BE2C (cell line): ENCODE results near the gene SMAD7.
A peak's percentile ranks its signal among the peaks of the same experiment; 100 is the strongest.

Experiments used
- DNase-seq: peaks from one replicate; pipeline ENCODE4 v3.0.0-alpha.2; 2020
- H3K27me3 ChIP-seq: fragments of 250-450 bp; sonication (Bioruptor Pico); 2 replicates; pipeline ENCODE4 v1.5.1; 2020; ENCODE audit warnings: mild to moderate bottlenecking
- H3K36me3 ChIP-seq: fragments of 250-450 bp; sonication (Bioruptor Pico); 2 replicates; pipeline ENCODE4 v1.5.1; 2020; ENCODE audit warnings: mild to moderate bottlenecking
- H3K4me1 ChIP-seq: fragments of 250-450 bp; sonication (Bioruptor Pico); 2 replicates; pipeline ENCODE4 v1.5.1; 2020
- H3K4me3 ChIP-seq: 2 replicates; pipeline ENCODE4 v1.5.1; 2011; ENCODE audit warnings: low read depth, low read length
- H3K9me3 ChIP-seq: fragments of 250-450 bp; sonication (Bioruptor Pico); 2 replicates; pipeline ENCODE4 v1.5.1; 2020
- TF ChIP-seq, protein P1 (sequence below): IDR thresholded peaks from 2 replicates; pipeline ENCODE4 v1.5.1; 2012; ENCODE audit warnings: mild to moderate bottlenecking, low read depth, low read length

The SMAD7 gene

GRCh38 chr18:48954886-48955819 is 4.4 kb upstream of the SMAD7 start:
- TF ChIP-seq, protein P1, sequence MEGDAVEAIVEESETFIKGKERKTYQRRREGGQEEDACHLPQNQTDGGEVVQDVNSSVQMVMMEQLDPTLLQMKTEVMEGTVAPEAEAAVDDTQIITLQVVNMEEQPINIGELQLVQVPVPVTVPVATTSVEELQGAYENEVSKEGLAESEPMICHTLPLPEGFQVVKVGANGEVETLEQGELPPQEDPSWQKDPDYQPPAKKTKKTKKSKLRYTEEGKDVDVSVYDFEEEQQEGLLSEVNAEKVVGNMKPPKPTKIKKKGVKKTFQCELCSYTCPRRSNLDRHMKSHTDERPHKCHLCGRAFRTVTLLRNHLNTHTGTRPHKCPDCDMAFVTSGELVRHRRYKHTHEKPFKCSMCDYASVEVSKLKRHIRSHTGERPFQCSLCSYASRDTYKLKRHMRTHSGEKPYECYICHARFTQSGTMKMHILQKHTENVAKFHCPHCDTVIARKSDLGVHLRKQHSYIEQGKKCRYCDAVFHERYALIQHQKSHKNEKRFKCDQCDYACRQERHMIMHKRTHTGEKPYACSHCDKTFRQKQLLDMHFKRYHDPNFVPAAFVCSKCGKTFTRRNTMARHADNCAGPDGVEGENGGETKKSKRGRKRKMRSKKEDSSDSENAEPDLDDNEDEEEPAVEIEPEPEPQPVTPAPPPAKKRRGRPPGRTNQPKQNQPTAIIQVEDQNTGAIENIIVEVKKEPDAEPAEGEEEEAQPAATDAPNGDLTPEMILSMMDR = no peak
- no peak for DNase-seq
- no peaks in the 10 kb centered on the region for H3K4me1 ChIP-seq

GRCh38 chr18:48953104-48953706 is 2.4 kb upstream of the SMAD7 start:
- DNase-seq = no peak
- TF ChIP-seq, protein P1 = no peak
- Histone ChIP-seq H3K4me1 (no peaks in the 10 kb centered on the region), H3K9me3 (no peaks in the 10 kb centered on the region), H3K4me3 (peak overlapping the region; percentile 59), H3K36me3 (peaks cover 8% of the 10 kb centered on the region), H3K27me3 (no peaks in the 10 kb centered on the region)

More at GRCh38 chr18:48954886-48955819, 4.4 kb upstream of the SMAD7 start:
- no peaks in the 10 kb centered on the region for H3K36me3 ChIP-seq
- H3K9me3 ChIP-seq = no peaks in the 10 kb centered on the region
- H3K27me3 ChIP-seq = no peaks in the 10 kb centered on the region
- no peak overlapping the region for H3K4me3 ChIP-seq

DNA sequence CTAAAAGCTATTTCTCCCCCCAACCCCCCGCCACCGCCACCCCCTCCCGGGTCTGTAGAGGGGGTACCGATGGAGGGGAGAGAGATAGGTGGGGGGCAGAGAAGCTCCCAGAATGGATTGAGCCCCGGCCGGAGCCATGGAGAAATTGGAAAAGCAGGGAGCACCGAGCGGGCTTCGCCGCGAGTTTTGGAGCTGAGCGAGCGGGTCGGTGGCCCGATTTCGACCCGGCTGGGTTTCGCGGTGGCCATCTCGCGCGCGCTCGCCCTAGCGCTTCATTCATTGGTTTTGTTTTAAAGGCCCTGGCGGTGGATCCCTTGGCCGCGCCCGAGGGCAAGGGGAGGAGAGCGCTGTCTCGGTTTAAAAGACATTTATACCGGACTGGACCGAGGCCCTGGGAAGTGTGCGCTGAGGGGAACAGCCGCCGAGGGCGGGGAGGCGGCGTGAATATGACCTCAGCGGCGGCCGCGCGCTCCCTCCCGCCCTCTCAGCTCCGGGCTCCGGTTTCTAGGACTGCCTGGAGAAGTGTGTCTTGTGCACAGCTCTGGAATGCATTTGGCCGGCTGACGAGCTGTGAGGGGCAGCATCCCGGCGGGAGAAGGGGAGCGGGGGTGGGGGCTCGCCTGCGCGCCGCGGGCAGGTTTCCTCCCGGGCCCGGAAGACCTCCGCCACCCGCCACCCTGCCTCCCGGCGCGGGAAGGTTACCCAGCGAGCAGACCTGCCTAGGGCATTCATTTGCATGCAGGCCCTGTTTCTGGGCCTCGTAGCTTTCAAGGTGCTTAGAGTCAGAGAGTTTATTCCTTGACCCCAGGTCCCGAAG is 1.7 kb upstream of the SMAD7 start:
- no peaks in the 10 kb centered on the region for H3K4me1 ChIP-seq
- DNase-seq = peak; percentile 62

DNA sequence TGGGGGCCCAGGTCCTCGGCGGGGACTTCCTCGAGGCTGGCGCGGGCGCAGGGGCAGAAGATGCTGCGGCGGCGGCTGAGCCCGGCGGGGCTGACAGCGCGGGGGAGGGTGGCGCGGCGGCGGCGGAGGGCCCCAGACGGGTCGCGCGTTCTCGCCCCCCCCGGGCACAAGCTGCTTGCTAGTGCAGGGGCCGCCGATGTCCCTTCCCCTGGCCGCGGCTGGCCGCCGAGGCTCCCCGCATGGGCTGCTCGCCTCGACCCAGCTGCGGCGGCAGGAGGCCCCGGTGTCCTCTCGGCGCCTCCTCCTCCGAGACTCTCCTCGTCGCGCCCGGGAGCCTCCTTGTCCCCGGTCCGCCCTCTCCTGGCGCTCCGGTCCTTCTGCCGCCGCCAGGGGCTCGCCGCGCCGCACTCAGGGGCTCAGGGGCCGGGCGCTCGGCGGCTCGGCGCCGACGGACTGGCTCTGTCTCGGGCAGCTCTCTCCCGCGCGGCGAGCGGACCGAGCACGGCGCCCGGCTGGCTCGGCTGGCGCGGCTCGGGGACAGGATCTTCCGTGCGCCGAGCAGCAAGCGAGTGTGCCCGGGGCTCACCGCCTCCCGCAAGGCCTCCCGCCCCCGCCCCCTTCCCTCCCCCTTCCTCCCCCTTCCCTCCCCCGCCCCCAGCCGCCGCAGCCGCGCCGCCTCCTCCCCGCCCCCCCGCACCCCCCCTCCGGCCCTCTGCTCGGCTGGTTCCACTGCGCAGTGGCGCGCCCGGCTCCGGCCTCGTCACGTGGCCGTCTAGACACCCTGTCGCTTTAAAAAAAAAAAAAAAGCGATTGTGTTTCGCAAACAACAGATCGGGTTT is 902 bp upstream of the SMAD7 start:
- peaks cover 13% of the 10 kb centered on the region for H3K36me3 ChIP-seq
- H3K4me1 ChIP-seq = no peaks in the 10 kb centered on the region; the same call in none of the 2 replicates
- H3K4me3 ChIP-seq = peak overlapping the region; percentile 74
- TF ChIP-seq, protein P1 = no peak
- peak; percentile 78 for DNase-seq
- no peaks in the 10 kb centered on the region for H3K27me3 ChIP-seq
- no peaks in the 10 kb centered on the region for H3K9me3 ChIP-seq

More for the DNA sequence above, 1.7 kb upstream of the SMAD7 start:
- peak overlapping the region; percentile 59 for H3K4me3 ChIP-seq
- no peaks in the 10 kb centered on the region for H3K9me3 ChIP-seq
- TF ChIP-seq, protein P1 = no peak
- H3K36me3 ChIP-seq = peaks cover 11% of the 10 kb centered on the region
- no peaks in the 10 kb centered on the region for H3K27me3 ChIP-seq
